ENCODE results near the gene MYO1F.

MYO1F gene

DNA sequence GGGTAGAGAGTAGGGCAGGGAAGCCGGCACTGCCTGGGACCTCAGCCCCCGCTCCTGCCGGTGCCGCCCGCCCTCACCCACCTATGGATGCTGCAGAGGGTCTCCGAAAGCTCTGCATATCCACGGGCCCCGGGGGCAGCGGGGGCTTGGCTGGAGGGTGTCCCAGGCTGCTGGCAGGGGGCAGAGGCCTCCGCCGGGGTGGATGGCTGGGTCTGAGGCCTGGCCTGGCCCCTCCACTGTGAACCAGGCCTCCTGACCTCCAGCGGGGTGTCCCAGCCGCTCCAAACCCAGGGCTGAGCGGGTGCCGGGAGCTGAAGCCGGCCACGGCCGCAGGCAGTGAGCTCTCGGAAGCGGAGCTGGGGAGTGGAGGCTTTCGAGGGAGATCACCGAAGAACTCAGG is 78.9 kb downstream of the MYO1F start:
- no peaks in the 10 kb centered on the region for H3K27me3 ChIP-seq (replicated peaks)
- H3K36me3 ChIP-seq (replicated peaks) = no peaks in the 10 kb centered on the region
- TF ChIP-seq, protein P1, sequence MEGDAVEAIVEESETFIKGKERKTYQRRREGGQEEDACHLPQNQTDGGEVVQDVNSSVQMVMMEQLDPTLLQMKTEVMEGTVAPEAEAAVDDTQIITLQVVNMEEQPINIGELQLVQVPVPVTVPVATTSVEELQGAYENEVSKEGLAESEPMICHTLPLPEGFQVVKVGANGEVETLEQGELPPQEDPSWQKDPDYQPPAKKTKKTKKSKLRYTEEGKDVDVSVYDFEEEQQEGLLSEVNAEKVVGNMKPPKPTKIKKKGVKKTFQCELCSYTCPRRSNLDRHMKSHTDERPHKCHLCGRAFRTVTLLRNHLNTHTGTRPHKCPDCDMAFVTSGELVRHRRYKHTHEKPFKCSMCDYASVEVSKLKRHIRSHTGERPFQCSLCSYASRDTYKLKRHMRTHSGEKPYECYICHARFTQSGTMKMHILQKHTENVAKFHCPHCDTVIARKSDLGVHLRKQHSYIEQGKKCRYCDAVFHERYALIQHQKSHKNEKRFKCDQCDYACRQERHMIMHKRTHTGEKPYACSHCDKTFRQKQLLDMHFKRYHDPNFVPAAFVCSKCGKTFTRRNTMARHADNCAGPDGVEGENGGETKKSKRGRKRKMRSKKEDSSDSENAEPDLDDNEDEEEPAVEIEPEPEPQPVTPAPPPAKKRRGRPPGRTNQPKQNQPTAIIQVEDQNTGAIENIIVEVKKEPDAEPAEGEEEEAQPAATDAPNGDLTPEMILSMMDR (IDR thresholded peaks at IDR 0.05; ENCODE audit: low read depth, low read length, missing control alignments) = no peak
- no peak overlapping the region for H3K27ac ChIP-seq
- no peak overlapping the region for H3K4me3 ChIP-seq (ENCODE audit: low read depth, low read length)
- in situ Hi-C loops (cut with HindIII; ENCODE audit: low pct_ligation_motif_present, low sequenced_read_pairs) = no loop called here
- DNase-seq = no peak

DNA sequence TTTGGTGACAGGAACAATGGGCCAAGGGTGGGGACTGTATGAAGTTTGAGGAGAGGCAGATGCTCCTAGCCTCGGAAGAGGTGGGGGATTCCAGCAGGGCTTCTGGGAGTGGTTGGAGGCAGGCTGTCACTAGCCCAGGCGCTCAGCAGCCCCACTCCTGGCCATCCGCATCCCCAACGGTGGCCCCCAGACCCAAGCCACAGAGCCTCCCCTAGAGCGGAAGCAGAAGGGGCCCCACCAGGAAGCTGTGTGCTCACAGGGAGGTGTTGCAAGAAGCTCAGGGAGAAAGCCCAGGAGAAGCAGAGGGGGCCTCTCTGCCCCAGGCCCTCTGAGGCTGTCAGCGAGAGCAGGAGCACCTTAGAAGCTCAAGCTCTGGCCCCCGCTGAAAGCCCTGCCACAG is 83.1 kb downstream of the MYO1F start:
- no peak overlapping the region for H3K27ac ChIP-seq
- H3K4me3 ChIP-seq (ENCODE audit: low read depth, low read length) = no peak overlapping the region
- H3K36me3 ChIP-seq (replicated peaks) = peaks cover 7% of the 10 kb centered on the region
- TF ChIP-seq, protein P1 (IDR thresholded peaks at IDR 0.05; ENCODE audit: low read depth, low read length, missing control alignments) = no peak
- in situ Hi-C loops (cut with HindIII; ENCODE audit: low pct_ligation_motif_present, low sequenced_read_pairs) = no loop called here
- H3K27me3 ChIP-seq (replicated peaks) = no peaks in the 10 kb centered on the region
- DNase-seq = no peak

DNA sequence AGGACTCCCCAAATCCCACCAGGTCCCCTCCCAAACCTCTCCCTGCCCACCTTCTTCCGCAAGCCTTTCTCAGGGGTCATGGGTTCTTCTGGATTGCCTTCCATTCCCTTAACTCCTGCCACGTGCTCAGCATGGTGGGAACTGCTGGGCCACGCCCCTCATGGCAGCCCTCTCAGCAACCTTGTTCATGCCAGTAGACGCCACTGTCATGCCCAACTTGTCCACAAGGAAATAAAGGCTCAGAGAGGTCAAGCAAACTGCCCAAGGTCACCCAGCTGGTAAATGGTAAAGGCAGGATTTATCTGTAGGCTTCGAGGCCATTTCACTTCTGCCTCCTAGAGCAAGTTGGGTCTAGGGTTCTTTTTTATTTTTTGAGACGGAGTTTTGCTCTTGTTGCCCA is 85.7 kb downstream of the MYO1F start:
- no peak for DNase-seq
- TF ChIP-seq, protein P1 (IDR thresholded peaks at IDR 0.05; ENCODE audit: low read depth, low read length, missing control alignments) = no peak
- no peaks in the 10 kb centered on the region for H3K27me3 ChIP-seq (replicated peaks)
- no peak overlapping the region for H3K4me3 ChIP-seq (ENCODE audit: low read depth, low read length)
- H3K27ac ChIP-seq = no peak overlapping the region
- H3K36me3 ChIP-seq (replicated peaks) = peaks cover 30% of the 10 kb centered on the region
- in situ Hi-C loops (cut with HindIII; ENCODE audit: low pct_ligation_motif_present, low sequenced_read_pairs) = no loop called here

DNA sequence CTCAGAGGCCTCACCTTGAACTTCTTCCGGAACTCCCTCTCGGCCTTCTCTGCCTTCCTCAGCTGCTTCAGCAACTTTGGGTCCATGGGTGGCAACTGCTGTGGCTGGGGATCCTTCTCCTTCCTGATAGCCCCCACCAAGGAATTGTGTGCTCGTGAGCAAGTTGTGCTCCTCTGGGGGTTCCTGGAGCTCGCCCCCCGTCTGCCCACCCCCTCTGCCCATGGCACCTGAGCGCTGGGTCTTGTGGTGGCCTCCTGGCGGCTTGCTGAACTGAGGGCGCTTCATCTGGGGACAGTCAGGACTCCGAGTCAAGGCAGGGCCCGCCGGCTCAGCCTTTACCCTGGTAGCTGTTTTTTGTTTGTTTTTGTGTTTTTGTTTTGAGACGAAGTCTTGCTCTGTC is 86.4 kb downstream of the MYO1F start:
- no peak overlapping the region for H3K27ac ChIP-seq
- in situ Hi-C loops (cut with HindIII; ENCODE audit: low pct_ligation_motif_present, low sequenced_read_pairs) = no loop called here

DNA sequence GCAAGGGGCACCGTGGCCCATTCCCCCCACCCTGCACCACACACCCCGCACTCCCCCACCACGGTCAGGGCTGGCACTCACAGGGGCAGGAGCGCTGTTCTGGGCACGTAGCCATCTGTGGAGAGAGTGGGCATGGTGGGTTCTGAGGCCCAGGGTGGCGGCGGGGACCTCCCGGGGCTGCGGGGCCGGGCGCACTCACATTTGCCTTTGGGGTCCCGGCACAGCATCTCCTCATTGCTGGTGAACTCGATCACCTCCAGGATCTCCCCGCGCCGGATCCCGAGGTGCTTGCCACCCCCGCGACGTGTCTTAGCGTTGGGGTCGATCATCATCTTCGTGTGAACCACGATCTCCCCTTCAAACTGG is 86.9 kb downstream of the MYO1F start:
- H3K4me3 ChIP-seq (ENCODE audit: low read depth, low read length) = no peak overlapping the region
- H3K27me3 ChIP-seq (replicated peaks) = no peaks in the 10 kb centered on the region
- H3K36me3 ChIP-seq (replicated peaks) = peaks cover 40% of the 10 kb centered on the region
- in situ Hi-C loops (cut with HindIII; ENCODE audit: low pct_ligation_motif_present, low sequenced_read_pairs) = no loop called here
- no peak for DNase-seq
- H3K27ac ChIP-seq = no peak overlapping the region
- TF ChIP-seq, protein P1 (IDR thresholded peaks at IDR 0.05; ENCODE audit: low read depth, low read length, missing control alignments) = no peak

More for the DNA sequence above, 86.4 kb downstream of the MYO1F start:
- TF ChIP-seq, protein P1 (IDR thresholded peaks at IDR 0.05; ENCODE audit: low read depth, low read length, missing control alignments) = no peak
- no peak for DNase-seq
- Histone ChIP-seq H3K4me3 (ENCODE audit: low read depth, low read length) (no peak overlapping the region), H3K36me3 (replicated peaks) (peaks cover 37% of the 10 kb centered on the region), H3K27me3 (replicated peaks) (no peaks in the 10 kb centered on the region)

DNA sequence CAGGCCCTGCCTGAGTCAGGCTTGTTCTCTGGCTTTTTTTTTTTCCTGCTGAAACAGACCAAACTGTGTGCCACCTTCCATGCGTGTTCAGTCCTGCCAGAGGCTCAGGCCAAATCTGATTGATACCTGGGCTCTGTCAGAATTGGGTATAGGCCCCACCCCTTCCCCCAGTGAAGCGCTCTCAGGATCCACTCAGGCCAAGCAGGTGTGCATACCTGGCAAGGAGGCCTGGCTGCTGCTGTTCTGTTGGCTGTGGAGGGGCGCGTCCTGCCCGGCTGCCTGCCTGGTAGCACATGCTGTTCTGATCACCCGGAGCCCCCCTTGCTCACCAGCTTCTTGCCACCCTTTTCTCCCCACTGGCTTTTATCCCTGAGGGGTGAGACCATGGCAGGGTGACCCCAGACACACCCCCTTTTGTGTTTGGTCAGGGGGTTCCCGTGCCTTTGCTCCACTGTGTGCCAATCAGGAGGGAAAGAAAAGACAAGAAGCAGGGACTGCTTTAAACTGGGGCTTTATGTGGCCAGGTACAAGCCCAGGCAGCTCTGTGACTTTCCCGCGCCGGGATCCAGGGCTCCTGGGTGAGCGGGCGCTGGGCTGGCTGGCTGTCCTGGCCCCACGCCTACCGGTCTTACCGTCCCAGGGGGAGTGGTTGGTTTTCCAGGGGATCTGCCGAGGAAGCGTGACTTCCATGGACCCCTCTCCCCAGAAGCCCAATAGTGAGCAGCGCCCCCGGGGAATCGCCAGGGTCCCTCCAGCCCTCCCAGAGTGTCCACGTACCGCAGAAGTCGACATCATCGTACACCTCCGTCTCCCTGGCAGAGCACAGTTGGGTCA is 87.5 kb downstream of the MYO1F start:
- no peak overlapping the region for H3K27ac ChIP-seq
- H3K4me3 ChIP-seq (ENCODE audit: low read depth, low read length) = no peak overlapping the region
- in situ Hi-C loops (cut with HindIII; ENCODE audit: low pct_ligation_motif_present, low sequenced_read_pairs) = no loop called here
- H3K36me3 ChIP-seq (replicated peaks) = peaks cover 46% of the 10 kb centered on the region
- TF ChIP-seq, protein P1 (IDR thresholded peaks at IDR 0.05; ENCODE audit: low read depth, low read length, missing control alignments) = no peak
- no peaks in the 10 kb centered on the region for H3K27me3 ChIP-seq (replicated peaks)
- DNase-seq = no peak

Measured in brain microvascular endothelial cell (primary cell).